NCI-H446 treated with DMSO at 0.1 percent for 48 hours (cell line): ENCODE measurements around the gene KSR1.
"Not testable (repeated sequence)": the region's sequence is repeated elsewhere in the genome, so short reads cannot be mapped to it uniquely, and the experiment has no call there.

ENCODE experiments used
- DNase-seq: peaks from one replicate; lab custom pipeline; 2025; lab: John Stamatoyannopoulos, UW

The KSR1 gene

DNA sequence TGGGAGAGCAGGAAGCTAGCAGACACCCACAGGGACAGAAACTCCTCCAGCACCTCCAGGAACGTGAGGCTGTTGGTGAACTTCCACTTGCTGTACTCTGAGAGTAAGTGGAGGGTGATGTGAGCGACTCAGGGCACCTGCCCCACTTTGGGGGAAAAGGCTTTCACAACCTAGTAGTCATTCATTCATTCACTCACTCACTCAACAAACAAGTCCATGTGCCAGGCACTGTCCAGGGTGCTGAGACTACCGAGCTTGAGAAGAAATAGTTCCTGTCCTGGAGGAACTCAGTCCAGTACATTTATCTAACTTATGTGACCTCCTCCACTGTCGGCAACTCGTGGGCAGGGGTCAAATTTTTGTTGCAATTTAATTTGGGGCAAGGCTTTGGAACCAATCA, 201.4 kb downstream of the KSR1 start:
- DNase-seq = no peak

DNA sequence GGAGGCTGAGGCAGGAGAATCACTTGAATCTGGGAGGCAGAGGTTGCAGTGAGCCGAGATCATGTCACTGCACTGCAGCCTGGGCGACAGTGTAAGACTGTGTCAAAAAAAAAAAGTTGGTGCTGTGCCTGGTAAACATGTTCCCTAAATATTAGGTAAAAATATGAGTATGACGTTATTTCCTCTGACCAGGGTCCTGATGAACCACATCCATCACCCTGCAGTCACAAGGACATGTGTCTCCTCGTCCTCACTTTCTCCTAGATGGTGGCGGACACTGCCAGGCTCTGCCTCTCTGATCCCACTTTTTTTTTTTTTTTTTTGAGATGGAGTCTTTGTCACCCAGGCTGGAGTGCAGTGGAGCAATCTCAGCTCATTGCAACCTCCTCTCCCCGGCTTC, 203.4 kb downstream of the KSR1 start:
- DNase-seq = no peak

DNA sequence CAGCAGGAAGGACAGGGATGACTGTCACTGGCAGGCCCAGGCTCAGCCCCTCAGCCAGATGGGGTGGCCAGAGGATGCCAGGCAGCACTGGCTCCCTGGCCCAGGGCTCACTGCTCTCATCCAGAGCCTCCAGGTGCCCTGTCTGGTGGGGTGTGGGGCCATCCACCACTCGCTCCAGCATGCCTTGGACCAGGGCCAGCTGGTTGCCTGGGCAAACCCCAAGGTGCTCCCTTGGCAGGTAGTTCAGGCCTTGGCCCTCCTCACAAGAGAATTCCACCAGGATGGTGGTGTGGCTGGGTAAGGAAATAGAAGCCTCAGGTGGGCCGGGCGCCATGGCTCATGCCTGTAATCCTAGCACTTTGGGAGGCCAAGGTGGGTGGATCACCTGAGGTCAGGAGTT, 204.2 kb downstream of the KSR1 start:
- DNase-seq = no peak

DNA sequence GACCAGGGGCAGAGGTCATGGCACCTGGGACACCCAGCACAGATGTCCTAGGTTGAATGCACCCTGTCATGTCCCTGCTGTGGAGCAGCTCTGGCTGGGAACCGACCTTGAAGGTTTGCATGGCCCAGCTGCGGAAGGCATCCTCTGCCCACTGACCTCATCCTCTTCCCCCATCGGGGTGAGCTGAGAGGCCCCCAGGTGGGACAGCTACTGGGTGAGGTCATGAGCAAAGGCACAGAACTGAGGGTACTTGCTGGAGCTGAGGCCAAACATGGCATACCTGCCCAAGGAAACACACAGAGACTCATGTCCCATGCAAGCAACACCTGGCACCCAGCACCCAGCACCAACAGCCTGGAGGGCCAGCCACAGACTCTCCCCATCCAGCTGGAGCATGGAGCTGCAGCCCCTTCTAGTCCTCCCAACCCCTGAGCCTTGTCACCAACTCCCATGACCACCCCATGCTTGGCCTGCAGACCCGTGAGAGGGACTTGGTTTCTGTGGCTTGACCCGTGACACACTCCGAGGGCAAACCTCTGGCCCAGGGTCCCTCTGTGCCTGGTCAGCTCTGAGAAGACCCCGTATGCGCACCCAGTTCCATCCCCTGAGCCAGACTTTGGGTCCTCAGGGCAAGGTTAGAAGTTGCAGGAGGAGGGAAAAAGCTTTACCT, 207.8 kb downstream of the KSR1 start:
- no peak for DNase-seq

DNA sequence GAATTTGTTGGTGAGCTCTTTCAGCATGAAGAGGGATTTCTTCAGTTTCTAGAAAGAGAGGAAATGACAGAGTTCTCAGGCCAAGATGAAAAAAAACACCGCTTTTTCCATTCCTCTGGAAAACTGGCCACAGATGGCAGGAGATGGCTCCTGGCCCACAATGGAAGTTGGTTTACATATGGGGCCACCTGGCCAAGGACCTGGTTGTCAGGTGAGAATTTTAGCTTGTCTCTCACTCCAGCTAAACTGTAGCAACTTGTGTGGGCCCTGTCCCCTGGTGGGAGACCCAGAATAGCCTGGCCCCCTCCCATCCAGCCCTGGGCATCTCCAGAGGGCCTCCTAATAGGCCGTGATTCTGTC, 208.3 kb downstream of the KSR1 start:
- DNase-seq = no peak

DNA sequence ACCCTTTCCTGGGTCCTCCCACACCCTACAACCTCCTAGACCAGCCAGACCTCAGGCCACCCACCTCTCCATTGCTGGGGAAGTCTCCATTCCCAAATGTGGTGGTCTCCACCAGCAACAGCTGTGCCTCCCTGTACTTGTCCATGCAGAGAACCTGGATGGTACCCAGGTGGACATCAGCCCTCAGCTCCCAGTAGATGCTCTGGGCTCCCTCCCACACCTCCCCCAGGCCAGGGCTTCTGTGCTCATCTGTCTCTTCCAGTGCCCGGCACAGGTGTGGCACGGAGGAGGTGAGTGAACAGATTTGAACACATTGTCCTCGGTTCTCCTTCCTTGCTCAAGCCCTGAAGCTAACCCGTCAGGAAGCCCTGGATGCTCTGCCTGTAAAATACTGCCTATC, 209.3 kb downstream of the KSR1 start:
- DNase-seq = no peak

DNA sequence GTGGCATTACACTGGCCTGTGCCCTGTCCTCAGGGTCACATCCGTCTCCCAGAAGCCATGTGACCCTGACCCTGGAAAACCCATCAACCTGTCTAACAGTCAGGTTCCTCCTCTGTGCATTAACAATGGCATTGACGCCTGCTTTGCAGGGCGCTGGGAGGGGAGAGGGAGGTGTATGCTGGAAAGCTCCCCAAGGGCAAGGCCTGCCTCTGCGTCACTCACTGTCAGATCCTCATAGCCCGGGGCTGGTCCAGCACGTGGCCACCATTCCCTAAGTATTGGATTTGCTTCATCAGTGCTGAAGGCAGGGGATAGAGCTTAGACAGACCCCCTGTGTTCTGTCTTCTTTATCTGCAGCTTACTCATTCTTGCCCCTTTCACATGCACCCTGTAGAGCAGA, 210.0 kb downstream of the KSR1 start:
- not testable (repeated sequence) for DNase-seq

DNA sequence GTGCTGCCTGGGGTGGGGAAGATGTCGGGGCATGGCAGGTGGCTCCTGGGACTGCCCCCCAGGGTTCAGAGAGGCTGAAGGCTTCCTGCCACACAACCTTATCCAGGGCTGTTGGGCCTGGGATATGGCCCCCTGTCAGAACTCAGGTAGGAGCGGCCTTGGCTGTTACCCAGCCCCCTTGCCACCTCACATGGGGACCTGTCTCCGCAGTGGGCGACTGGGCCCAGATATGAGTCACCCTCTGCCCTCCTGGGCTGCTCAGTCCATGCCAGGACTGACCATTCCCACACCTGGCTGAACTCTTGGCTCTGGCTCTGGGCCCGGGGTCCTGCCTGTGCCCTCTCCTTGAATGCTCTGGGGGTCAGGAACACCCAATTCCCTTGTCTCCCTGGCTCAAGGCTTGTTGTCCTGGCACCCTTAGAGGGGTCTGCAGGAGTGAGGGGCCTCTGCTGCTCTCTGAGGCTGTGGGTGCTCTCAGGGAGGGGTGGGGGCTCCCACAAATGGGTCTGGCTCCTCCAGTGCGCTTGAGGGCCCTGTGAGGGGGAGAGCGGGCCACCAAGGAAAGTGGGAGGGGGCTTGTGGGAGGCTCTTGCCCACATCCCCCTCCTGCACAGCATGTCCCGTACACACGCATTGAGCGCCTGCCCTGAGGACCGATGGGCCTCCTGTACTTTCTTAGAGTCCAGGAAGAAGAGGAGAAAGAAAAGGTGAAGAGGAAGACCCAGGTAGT, 210.7 kb downstream of the KSR1 start:
- no peak for DNase-seq

DNA sequence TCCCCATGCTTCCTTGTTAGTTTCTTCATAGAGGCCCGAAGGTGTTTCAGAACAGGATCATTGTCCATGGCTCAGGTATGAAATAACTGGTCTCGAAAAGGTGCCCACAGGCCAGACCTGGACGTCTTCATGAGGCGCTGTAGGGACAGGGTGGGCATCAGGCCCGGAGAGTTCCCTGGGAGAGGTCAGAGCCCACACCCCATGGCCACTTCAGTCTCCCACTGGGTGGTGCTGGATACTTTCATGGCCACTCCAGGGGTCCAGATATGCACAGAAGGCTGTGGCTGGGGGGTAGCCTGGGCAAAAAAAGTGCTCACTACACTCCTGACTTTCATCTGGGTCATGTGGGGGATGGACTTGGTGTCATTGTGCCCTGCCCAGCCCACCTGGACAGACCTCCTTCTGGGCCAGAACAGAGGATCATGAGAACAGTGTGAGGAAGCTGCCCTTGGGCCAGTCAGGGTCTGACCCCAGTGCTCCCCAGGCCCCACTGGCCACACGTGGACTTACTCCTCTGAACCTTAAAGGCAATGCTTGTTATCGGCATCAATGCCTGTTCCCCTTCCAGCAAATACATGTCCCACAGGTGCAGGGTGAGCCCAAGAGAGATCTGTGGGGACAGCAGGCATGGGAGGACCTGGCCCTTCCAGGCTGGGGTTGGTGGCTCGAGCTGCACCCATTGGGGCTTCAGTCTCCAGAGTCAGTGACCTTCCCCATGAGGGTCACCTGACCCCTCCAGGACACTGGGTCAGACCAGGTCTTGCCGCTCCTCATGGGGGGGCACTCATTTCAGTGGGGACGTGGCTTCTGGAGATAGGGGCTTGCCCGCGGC, 211.6 kb downstream of the KSR1 start:
- no peak for DNase-seq

DNA sequence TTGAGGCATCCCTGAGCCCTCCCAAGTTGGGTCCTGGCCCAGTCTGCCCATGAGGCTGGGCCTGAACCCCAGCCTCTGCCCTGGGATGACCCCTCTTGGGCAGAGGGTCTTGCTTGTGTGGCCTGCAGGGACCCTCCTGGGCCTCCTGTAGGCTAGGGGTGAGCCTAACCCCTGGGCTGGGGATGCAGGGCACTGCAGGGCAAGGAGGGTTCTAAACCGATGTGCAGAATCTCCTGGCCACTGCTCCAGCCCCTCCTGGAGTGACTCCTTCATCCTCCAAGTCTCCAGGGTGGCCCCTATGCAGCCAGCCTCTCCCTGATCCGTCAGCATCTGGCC, 212.2 kb downstream of the KSR1 start:
- no peak for DNase-seq

DNA sequence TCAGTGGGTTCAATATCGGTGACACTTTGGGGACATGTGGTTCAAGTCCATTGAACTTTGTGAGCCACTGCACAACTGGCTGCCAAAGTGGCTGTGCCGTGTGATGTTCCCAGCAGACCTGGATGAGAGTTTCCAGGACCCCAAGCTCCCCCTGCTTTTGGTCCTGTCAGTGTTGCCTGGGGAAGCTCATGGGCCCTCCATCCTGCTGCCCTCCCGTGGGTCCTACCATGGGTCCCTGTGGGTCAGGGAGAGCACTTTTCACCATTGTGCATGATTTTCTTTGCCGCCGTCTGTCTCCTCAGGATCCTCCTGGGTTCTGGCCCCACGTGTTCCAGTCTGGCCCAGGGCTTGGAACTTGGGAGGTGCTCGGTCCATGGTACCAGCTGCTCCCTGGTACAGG, 212.9 kb downstream of the KSR1 start:
- no peak for DNase-seq

DNA sequence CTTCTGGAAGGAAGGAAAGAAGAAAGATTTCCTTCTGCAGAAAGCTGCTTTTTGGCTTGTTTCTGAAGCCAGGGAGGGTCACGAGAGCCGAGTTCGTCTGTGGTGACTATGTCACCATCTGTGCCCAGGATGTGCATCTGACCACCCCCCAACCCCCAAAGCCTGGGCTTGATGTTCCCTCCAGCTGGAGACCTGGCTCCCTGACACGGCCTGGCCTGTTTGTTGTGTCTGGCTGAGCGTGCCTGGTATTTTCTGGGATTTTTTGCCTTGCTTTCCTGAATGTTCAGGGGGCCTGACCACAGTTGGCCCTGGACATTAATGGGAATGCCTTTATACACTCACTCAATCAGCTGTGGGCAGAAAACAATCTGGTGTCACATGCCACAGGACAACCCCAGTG, 213.6 kb downstream of the KSR1 start:
- DNase-seq = no peak

DNA sequence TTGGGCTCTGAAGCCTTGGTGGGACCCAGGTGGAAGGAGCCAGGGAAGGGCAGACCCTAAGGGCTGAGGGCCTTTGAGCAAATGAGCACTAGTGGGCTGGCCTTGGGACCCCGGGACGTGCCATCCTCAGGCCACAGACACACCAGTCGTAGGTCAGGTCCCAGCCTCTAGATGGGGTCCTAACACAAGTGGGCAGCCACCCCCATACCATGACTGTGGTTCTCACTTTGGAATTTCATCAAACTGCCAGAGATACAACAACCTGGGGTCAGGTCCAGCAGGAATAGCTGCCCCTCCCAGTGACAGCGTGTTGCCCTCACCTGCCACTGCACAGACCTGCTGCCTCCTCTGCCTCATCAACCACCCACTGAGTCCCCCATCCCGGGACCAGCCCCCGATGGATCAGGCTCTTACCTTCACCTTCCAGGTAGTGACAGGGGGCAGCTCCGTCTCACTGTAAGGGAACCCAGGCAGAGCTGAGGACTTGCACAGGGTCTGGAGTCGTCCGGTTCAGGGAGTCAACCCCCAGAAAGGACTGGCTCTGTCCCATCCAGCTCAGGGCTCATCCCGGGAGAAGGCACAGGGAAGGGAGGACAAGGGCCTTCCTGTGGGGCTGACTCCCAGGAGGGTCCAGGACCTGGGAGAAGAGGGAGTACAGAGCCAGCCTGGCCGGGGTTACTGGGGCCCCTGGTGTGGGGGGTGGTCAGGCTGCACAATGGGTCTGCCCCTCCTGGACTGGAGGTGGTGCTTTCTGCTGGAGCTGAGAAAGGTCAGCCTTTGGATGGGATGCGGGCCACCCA, 214.7 kb downstream of the KSR1 start:
- DNase-seq = no peak

DNA sequence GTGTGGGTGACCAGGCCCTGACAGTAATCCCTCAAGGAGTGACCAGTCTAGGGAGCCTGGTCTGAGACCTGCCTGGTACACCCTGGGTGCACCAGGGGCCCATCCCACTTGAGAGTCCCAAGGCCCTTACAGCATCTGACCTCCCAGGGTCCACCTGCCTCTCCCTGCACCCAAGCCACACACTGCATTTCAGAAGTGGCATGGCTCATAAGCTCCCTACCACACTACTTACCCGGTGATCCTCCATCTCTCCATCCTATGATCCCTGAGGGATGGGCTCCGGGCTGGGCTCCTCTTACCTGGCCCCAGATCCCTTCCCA, 215.3 kb downstream of the KSR1 start:
- no peak for DNase-seq

DNA sequence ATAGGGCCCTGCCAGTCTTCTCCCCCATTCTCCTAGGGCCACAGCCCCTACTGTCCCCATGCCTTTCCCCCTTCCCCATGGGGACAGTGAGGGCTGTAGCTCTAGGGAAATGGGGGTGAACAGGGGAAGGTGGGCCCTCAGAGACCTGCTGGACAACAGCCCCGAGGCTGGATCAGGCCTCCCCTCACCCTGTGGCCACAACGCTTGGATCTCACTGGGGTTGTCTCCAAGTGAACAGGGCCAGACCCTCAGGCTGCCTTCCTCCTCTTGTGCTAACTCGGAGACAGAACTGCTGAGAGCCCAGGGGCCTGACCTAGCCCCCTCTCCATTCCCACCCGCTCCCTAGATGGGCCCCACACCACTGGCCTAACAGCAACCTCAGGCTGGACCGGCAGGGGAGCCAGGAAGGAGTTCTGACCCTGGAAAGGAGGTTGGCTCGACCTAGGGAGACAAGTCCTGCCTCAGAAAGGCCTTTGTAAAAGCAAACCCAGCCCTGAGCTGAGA, 215.8 kb downstream of the KSR1 start:
- not testable (repeated sequence) for DNase-seq

DNA sequence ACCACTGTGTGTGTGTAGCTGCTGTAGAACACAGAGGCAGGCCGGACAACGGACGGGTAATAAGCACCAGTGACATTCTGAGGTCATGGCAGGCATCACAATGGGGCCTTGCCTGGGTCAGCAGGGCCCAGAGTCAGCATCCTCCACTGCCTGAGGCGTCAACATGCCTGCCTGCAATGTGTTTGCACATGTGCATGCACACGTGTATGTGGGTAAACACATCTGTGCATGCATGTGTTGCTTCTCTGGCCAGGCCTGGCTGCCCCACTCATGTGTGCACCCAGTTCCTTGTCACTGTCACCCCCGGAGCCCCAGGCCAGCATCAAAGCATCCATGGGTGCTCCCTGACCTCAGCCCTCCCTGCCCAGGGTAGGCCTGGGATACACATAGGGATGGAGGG, 218.1 kb downstream of the KSR1 start:
- DNase-seq = no peak
